Small intestine (tissue), 7 donors: ENCODE results near the gene HARBI1. TPM values are rescaled to one million over a fixed set of nuclear protein-coding genes. Genes with fewer than 3 reads are reported as not detected.

Experiments used
- DNase-seq, 2 donors: peaks; one replicate each; pipeline versions ENCODE4 v3.0.0 to v3.0.0-alpha.2; 2013
- FAIRE-seq: peaks from 2 replicates; lab custom pipeline; 2012; peaks lifted over from hg19 to GRCh38; lab: Jason Lieb, UNC
- H3K27ac ChIP-seq, 3 donors: one replicate each; pipeline ENCODE4 v1.5.1; 2013; ENCODE audit warnings: low read length in 2 of 3, mild to moderate bottlenecking in 2 of 3, control low read depth in 1 of 3, inconsistent platforms in 1 of 3, low read depth in 1 of 3, moderate library complexity in 1 of 3
- H3K27me3 ChIP-seq, 3 donors: one replicate each; pipeline ENCODE4 v1.6.1; 2013; ENCODE audit warnings: low read length in 3 of 3, inconsistent platforms in 1 of 3; ENCODE audit not compliant: control insufficient read depth in 3 of 3, insufficient read depth in 3 of 3
- H3K36me3 ChIP-seq, 3 donors: one replicate each; pipeline ENCODE4 v1.6.1; 2013; ENCODE audit warnings: low read length in 3 of 3, inconsistent platforms in 1 of 3, low read depth in 1 of 3, mild to moderate bottlenecking in 1 of 3, moderate library complexity in 1 of 3; ENCODE audit not compliant: control insufficient read depth in 3 of 3, insufficient read depth in 2 of 3
- H3K4me1 ChIP-seq, 3 donors: one replicate each; pipeline ENCODE4 v1.6.1; 2013; ENCODE audit warnings: low read length in 2 of 3, inconsistent platforms in 1 of 3, low read depth in 1 of 3, mild to moderate bottlenecking in 1 of 3, moderate library complexity in 1 of 3; ENCODE audit not compliant: control insufficient read depth in 3 of 3, insufficient read depth in 2 of 3
- H3K4me3 ChIP-seq, 3 donors: one replicate each; pipeline ENCODE4 v1.5.1; 2013; ENCODE audit warnings: low read length in 3 of 3, control low read depth in 1 of 3, inconsistent platforms in 1 of 3, low read depth in 1 of 3, mild to moderate bottlenecking in 1 of 3, moderate library complexity in 1 of 3
- H3K9me3 ChIP-seq, 2 donors: one replicate each; pipeline ENCODE4 v1.6.1; 2013; ENCODE audit warnings: low read depth in 1 of 2, low read length in 1 of 2; ENCODE audit not compliant: control insufficient read depth in 2 of 2, insufficient read depth in 1 of 2
- WGBS, 3 donors: extraction: QIAGEN DNeasy Blood & Tissue Kit; methylation state at CpG; one replicate each; pipeline ENCODE4 v1.1.7; 2013; 5-methylcytosine and 5-hydroxymethylcytosine counted together
- polyA plus RNA-seq, 4 donors: library from polyadenylated mRNA; stranded (reverse) in 3 of 4; unstranded in 1 of 4; fragments of 200-250 nt in 3 of 4; fragments of 120-200 nt in 1 of 4; gene quantifications; one replicate each; pipeline versions ENCODE4 v1.2.1 to v1.2.3, GENCODE V29; 2013
- donor health status: healthy with polysubstance abuse.
- donor health status: control.
- donor health status: control.
- donor health status: Bipolar disorder and iron deficiency.
- donor health status: healthy.

HARBI1 gene
- polyA plus RNA-seq, 4 donors: 3.0 to 4.8 (median 3.3) TPM

DNA sequence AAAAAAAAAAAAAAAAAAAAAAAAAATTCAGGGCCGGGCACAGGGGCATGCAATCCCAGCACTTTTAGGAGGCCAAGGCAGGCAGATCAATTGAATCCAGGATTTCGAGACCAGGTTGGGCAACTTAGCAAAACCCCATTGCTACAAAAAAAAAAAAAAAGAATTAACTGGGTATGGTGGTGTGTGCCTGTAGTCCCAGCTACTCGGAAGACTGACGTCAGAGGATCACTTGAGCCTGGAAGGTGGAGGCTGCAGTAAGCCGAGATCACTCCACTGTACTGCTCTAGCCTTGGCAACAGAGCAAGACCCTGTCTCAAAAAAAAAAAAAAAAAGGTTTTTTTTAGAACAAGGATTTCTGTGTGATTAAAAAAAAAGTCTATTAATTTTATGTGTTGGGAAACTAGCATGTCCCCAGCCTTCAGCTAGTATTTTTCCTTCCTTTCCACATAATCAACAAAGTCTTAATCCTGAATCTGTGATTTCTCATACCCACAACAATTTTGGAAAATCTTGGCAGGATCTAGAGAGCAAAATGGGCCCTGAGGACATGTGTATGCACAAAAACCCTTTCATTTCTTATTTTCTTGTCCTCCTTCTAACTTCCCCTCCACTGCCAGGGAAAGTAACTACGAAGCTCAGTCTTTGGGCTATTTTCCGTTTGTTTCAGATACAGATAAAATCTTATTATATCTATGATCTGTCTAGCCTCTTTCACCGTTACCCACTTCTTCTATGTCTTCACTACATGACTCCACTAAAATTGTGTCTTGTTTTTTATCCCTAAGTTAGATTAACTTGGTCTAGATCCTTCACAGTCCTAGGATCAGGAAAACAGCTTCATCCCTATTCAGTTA, 17.5 kb downstream of the HARBI1 start:
- WGBS, 3 donors: 86 to 95% (median 91%) methylated on average over 8 of the region's 8 CpGs
- Histone ChIP-seq H3K27ac (no peak overlapping the region), H3K9me3 (no peaks in the 10 kb centered on the region), H3K27me3 (no peaks in the 10 kb centered on the region), H3K4me1 (peaks cover 0 to 12% (median 6%) of the 10 kb centered on the region in 3 donors), H3K4me3 (no peak overlapping the region), H3K36me3 (peaks cover 0 to 4% (median 3%) of the 10 kb centered on the region in 3 donors)
- DNase-seq (no peak), FAIRE-seq (no peak)

- Histone ChIP-seq H3K36me3 (no peaks in the 10 kb centered on the region), H3K9me3 (no peaks in the 10 kb centered on the region), H3K4me1 (peaks cover 0 to 12% (median 9%) of the 10 kb centered on the region in 3 donors), H3K4me3 (no peak overlapping the region), H3K27ac (peak overlapping the region in 2 of 3 donors; percentile 8 to 11), H3K27me3 (no peaks in the 10 kb centered on the region)
- WGBS, 3 donors: 61 to 80% (median 69%) methylated on average over 6 of the region's 6 CpGs
- DNase-seq (peak in 1 of 2 donors; percentile 21), FAIRE-seq (no peak)
These were observed 19.3 kb downstream of the HARBI1 start for GRCh38 chr11:46597609-46598219.

- Histone ChIP-seq H3K4me1 (peaks cover 2 to 12% (median 9%) of the 10 kb centered on the region in 3 donors), H3K4me3 (no peak overlapping the region), H3K36me3 (no peaks in the 10 kb centered on the region), H3K27me3 (no peaks in the 10 kb centered on the region), H3K27ac (peak overlapping the region in 2 of 3 donors; percentile 8 to 11), H3K9me3 (no peaks in the 10 kb centered on the region)
- FAIRE-seq: no peak
- WGBS, 3 donors: 25 to 74% (median 44%) methylated on average over 1 of the region's 1 CpG
- peak; percentile 67 to 74 for DNase-seq
These were observed 19.9 kb downstream of the HARBI1 start for GRCh38 chr11:46597155-46597554.

DNA sequence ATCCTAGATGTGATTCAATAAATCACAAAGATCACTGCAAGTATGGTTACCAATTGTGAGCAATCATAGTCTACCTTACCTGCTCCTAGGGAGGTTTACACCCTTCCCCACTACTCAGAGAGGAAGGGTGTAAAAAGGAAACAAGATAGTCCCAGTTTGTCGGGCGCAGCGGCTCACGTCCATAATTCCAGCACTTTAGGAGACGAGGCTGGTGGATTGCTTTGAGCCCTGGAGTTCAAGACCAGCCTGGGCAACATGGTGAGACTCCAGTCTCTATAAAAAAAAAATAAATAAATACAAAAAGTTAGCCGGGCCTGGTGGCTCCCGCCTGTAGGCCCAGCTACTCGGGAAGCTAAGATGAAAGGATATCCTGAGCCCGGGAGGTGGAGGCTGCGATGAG, 22.2 kb downstream of the HARBI1 start:
- no peak overlapping the region for H3K4me3 ChIP-seq
- no peak overlapping the region for H3K27ac ChIP-seq
- H3K9me3 ChIP-seq: no peaks in the 10 kb centered on the region
- 94 to 95% (median 94%) methylated on average over 10 of the region's 10 CpGs for WGBS, 3 donors
- no peaks in the 10 kb centered on the region for H3K27me3 ChIP-seq
- H3K36me3 ChIP-seq: peaks cover 0 to 2% (median 0%) of the 10 kb centered on the region in 3 donors
- FAIRE-seq: no peak
- no peak for DNase-seq
- H3K4me1 ChIP-seq: peaks cover 2 to 12% (median 7%) of the 10 kb centered on the region in 3 donors

- H3K36me3 ChIP-seq: peaks cover 0 to 2% (median 0%) of the 10 kb centered on the region in 3 donors
- peak overlapping the region in 2 of 3 donors; percentile 75 to 99 for H3K4me3 ChIP-seq
- H3K4me1 ChIP-seq: peaks cover 2 to 12% (median 7%) of the 10 kb centered on the region in 3 donors
- FAIRE-seq: no peak
- WGBS, 3 donors: 34 to 40% (median 38%) methylated on average over 3 of the region's 3 CpGs
- peak overlapping the region; percentile 45 to 86 (median 72) for H3K27ac ChIP-seq
- no peaks in the 10 kb centered on the region for H3K9me3 ChIP-seq
- no peak for DNase-seq
- H3K27me3 ChIP-seq: no peaks in the 10 kb centered on the region
These were observed 22.7 kb downstream of the HARBI1 start for GRCh38 chr11:46594374-46594700.

- WGBS, 3 donors: 1 to 2% (median 1%) methylated on average over 54 of the region's 54 CpGs
- FAIRE-seq: no peak
- peaks cover 2 to 12% (median 7%) of the 10 kb centered on the region in 3 donors for H3K4me1 ChIP-seq
These were observed 23.3 kb downstream of the HARBI1 start, which contains the start of gene AMBRA1 for GRCh38 chr11:46593550-46594373. AMBRA1 (minus strand) TSS chr11:46594023; CDS start chr11:46548380, 45,643 bp downstream.

GRCh38 chr11:46590740-46591605, 26.1 kb downstream of the HARBI1 start:
- H3K4me1 ChIP-seq: peaks cover 0 to 3% (median 2%) of the 10 kb centered on the region in 3 donors
- H3K36me3 ChIP-seq: peaks cover 0 to 6% (median 0%) of the 10 kb centered on the region in 3 donors
- H3K9me3 ChIP-seq: no peaks in the 10 kb centered on the region
- 24 to 57% (median 48%) methylated on average over 11 of the region's 11 CpGs for WGBS, 3 donors
- FAIRE-seq (no peak), DNase-seq (no peak)
- no peaks in the 10 kb centered on the region for H3K27me3 ChIP-seq
- H3K27ac ChIP-seq: no peak overlapping the region
- H3K4me3 ChIP-seq: no peak overlapping the region

More at GRCh38 chr11:46593550-46594373, 23.3 kb downstream of the HARBI1 start, which contains the start of gene AMBRA1:
- peak within 1 kb of the TSS; percentile 46 to 86 (median 79) for H3K27ac ChIP-seq
- peak; percentile 93 to 97 for DNase-seq
- peaks cover 0 to 2% (median 0%) of the 10 kb centered on the region in 3 donors for H3K36me3 ChIP-seq
- H3K4me3 ChIP-seq: peak within 1 kb of the TSS; percentile 74 to 99 (median 75)
- H3K27me3 ChIP-seq: no peaks in the 10 kb centered on the region
- H3K9me3 ChIP-seq: no peaks in the 10 kb centered on the region
